AG04450 (cell line): ENCODE results near the gene ZBED3. TPM values are rescaled to one million over a fixed set of nuclear protein-coding genes. Genes with fewer than 3 reads are reported as not detected.

ENCODE experiments used
- CTCF ChIA-PET: fragments of 300-600, 350-600 bp; formaldehyde crosslinking; extraction: SDS; loops from one replicate; lab custom pipeline; 2022; ENCODE audit warnings: antibody characterized with exemption, inconsistent platforms; lab: Charles Lee
- POLR2A ChIA-PET: fragments of 350-600 bp; formaldehyde crosslinking; extraction: SDS; loops from one replicate; lab custom pipeline; 2021; ENCODE audit warnings: antibody characterized with exemption, inconsistent platforms; lab: Yijun Ruan, JAX
- DNase-seq: peaks from one replicate; pipeline ENCODE4 v3.0.0-alpha.2; 2011; ENCODE audit warnings: low read depth, low spot score
- H3K27ac ChIP-seq: one replicate; pipeline ENCODE4 v1.5.1; 2012; ENCODE audit warnings: low read depth, low read length, control low read depth
- H3K27me3 ChIP-seq: one replicate; pipeline ENCODE4 v1.6.0; 2012; ENCODE audit warnings: low read length; ENCODE audit not compliant: control insufficient read depth, insufficient read depth
- H3K4me3 ChIP-seq: 2 replicates; pipeline ENCODE4 v1.5.1; 2011; ENCODE audit warnings: mild to moderate bottlenecking, low read depth, low read length, control low read depth
- H3K9me3 ChIP-seq: 2 replicates; pipeline ENCODE4 v1.5.1; 2012; ENCODE audit warnings: low read length; ENCODE audit not compliant: control insufficient read depth, insufficient read depth
- polyA plus RNA-seq: library from polyadenylated mRNA; depleted of rRNA; stranded (reverse); fragments of >200 nt; gene quantifications from 2 replicates; pipeline ENCODE4 v1.2.3, GENCODE V29; 2011; rRNA removed
- small RNA-seq: library from RNA; depleted of rRNA; stranded (forward); fragments of <200 nt; gene quantifications from one replicate; pipeline ENCODE3, GENCODE V24; 2012; ENCODE audit warnings: low read depth; ENCODE audit not compliant: insufficient read length
- TF ChIP-seq, protein P1 (sequence below): IDR thresholded peaks from 2 replicates; pipeline ENCODE4 v1.5.1; 2011; ENCODE audit warnings: low read depth, low read length, control low read depth, inconsistent platforms

ZBED3 gene
- polyA plus RNA-seq, 1 experiment = 7.3 TPM

DNA sequence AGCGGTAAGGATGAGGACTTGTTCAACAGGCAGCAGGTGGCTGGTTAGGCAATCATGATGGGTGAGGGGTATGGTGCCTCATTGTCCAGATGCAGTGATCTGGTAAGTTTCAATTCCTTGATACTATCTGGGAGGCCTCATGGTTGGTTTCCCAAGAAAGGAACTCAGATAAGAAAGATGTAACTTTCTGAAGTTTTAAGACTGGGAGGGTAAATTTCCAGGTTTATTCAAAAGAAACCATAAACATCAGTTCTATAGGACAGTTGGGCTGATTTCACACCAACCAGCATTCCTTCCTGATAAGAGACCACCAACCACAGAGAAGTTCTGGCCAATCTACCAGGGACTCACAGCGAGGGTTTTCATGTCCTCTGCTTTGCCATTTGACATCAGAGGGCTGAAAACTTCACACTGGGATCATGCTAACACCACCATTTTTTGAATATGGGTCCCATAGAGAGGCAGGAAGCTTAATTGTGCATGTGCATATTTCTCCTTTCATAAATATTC is 57.7 kb downstream of the ZBED3 start:
- POLR2A ChIA-PET = interaction anchor here (0.8 to 1.5 kb wide), 4 partner anchors 38 to 463 kb away, joined by 3 to 7 read pairs (median 4); partner anchors contain the start of genes WDR41 and ZBED3
- CTCF ChIA-PET = interaction anchor here (1.5 to 2.1 kb wide), 3 partner anchors 13 to 431 kb away, joined by 3 to 8 read pairs (median 6); no protein-coding TSS in a partner anchor
- Histone ChIP-seq H3K27me3 (peaks cover 7% of the 10 kb centered on the region), H3K27ac (no peak overlapping the region), H3K9me3 (no peaks in the 10 kb centered on the region), H3K4me3 (peak overlapping the region; percentile 92)
- TF ChIP-seq, protein P1, sequence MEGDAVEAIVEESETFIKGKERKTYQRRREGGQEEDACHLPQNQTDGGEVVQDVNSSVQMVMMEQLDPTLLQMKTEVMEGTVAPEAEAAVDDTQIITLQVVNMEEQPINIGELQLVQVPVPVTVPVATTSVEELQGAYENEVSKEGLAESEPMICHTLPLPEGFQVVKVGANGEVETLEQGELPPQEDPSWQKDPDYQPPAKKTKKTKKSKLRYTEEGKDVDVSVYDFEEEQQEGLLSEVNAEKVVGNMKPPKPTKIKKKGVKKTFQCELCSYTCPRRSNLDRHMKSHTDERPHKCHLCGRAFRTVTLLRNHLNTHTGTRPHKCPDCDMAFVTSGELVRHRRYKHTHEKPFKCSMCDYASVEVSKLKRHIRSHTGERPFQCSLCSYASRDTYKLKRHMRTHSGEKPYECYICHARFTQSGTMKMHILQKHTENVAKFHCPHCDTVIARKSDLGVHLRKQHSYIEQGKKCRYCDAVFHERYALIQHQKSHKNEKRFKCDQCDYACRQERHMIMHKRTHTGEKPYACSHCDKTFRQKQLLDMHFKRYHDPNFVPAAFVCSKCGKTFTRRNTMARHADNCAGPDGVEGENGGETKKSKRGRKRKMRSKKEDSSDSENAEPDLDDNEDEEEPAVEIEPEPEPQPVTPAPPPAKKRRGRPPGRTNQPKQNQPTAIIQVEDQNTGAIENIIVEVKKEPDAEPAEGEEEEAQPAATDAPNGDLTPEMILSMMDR = no peak
- no peak for DNase-seq

DNA sequence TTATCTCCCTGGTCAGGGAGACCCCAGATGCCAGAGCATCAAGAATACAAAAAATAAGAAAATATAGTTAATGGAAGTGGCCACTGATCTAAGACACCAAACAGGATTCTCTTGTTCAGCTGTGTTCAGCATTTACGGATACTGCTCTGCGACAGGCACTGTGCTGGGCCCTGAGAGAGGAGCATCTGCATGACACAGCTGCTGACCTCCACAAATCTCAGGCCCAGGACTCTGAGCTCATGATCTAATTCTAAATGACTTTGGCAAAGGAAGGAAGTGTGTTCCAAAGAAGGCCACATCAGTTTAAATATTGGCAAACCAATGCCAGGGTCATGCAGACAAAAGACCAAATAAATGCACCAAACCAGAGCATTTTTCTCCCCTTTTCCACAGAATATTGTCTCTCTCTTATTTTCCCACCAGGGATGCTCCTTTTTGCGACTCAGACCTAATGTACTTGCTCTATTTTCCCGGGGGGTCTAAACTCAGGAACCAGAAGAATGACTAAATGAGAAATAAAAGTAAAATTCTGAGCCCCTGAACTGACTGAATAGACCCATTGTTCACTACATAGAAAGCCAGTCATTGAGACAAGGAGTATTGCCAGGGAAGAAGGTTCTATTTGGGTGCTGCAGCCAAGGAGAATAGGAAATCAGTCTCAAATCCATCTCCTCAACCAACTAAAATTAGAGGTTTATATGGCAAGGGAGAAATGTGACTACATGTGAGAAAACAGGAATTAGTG is 58.3 kb downstream of the ZBED3 start:
- Histone ChIP-seq H3K4me3 (no peak overlapping the region), H3K9me3 (no peaks in the 10 kb centered on the region), H3K27ac (no peak overlapping the region), H3K27me3 (peaks cover 8% of the 10 kb centered on the region)
- DNase-seq = no peak
- POLR2A ChIA-PET = no interaction called here
- CTCF ChIA-PET = interaction anchor here (0.5 kb wide), 1 partner anchor 16 kb away, joined by 3 read pairs; no protein-coding TSS in a partner anchor
- TF ChIP-seq, protein P1 = no peak

DNA sequence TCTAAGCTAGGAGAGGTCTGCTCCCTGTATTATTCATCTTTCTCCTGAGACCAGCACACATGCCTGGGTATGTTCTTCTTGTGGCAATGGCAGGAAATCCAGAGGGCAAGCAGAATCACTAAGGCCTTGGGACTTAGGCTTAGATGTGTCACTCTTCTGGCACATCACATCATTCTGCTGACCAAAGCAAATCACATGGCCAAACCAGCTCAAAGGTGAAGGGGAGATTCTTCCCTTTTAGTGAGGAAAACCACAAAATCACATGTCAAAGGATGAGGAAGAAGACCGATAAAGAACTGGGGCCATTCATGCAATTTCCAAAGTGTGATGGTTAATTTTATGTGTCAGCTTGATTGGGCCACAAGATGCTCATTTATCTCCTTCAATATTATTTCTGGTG is 62.6 kb downstream of the ZBED3 start:
- H3K4me3 ChIP-seq = no peak overlapping the region
- ChIA-PET POLR2A (no interaction called here), CTCF (no interaction called here)
- H3K27me3 ChIP-seq = peaks cover 8% of the 10 kb centered on the region
- DNase-seq = no peak
- H3K27ac ChIP-seq = no peak overlapping the region
- TF ChIP-seq, protein P1 = no peak
- H3K9me3 ChIP-seq = no peaks in the 10 kb centered on the region

DNA sequence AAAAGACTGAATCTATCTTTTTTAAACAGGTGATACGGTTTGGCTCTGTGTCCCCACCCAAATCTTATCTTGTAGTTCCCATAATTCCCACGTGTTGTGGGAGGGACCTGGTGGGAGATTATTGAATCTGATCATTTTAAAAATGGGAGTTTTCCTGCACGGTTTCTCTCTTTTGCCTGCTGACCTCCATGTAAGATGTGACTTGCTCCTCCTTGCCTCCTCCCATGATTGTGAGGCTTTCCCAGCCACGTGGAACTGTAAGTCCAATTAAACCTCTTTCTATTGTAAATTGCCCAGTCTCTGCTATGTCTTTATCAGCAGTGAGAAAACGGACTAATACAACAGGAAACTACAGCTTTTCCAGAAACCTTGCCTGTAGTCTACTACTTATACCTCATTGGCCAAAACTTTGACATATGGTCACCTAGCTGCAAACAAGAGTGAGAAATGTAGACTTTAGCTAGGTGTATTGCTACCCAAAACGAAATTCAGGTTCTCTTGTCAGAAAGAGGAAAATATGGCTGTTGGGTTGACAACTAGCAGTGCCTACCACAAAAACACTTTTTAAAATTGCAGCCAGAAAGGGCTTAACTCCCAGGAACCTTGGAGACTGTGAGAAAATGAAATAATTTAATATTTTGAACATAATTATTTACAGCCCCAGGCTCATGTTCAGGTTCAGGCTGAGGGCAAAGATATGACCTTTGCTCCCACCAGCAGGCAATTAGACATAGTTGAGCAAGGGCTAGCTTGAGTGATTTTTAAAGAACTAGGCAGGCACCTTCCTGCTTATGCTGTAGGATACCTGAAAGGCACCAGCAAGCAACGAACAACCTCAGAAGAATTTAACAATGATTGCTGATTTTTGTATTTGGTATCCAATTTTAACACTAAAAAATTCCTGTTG is 64.3 kb downstream of the ZBED3 start:
- TF ChIP-seq, protein P1 = no peak
- Histone ChIP-seq H3K9me3 (no peaks in the 10 kb centered on the region), H3K27ac (no peak overlapping the region), H3K4me3 (no peak overlapping the region), H3K27me3 (peaks cover 8% of the 10 kb centered on the region)
- ChIA-PET CTCF (no interaction called here), POLR2A (no interaction called here)
- no peak for DNase-seq

Small RNA genes within 50 kb of the gene (small RNA-seq; reads per million reads assigned to genes)
- 4.3 reads per million, percentile 43 among the genes with 10 or more reads in this experiment for gene SNORA47

Other genes with a start within 250 kb of the ZBED3 start
- gene S100Z, start 237.3 kb downstream of the ZBED3 start, polyA plus RNA-seq = not detected in 2 replicates
- gene CRHBP, start 134.2 kb downstream of the ZBED3 start, polyA plus RNA-seq = 0.33 and 0.61 TPM in 2 replicates
- gene AGGF1, start 56.9 kb downstream of the ZBED3 start, polyA plus RNA-seq = 13.4 and 22.8 TPM in 2 replicates
- 0.02 TPM in 2 replicates for gene PDE8B, start 123.4 kb upstream of the ZBED3 start, polyA plus RNA-seq